GM23248 (cell line): ENCODE data around the gene CTSD. TPM values are rescaled to one million over a fixed set of nuclear protein-coding genes. Genes with fewer than 3 reads are reported as not detected.

ENCODE experiments used
- DNase-seq: peaks from one replicate; pipeline ENCODE4 v3.0.0-alpha.2; 2015
- H2AFZ ChIP-seq: fragments of 200-600 bp; sonication (generic); 2 replicates; pipeline ENCODE4 v1.6.1; 2016; ENCODE audit warnings: antibody characterized with exemption
- H3F3A ChIP-seq: fragments of 200-600 bp; sonication (generic); 2 replicates; pipeline ENCODE4 v1.6.1; 2016; ENCODE audit warnings: mild to moderate bottlenecking, antibody characterized with exemption, mixed run types; ENCODE audit not compliant: insufficient read depth
- H3K27ac ChIP-seq: fragments of 200-600 bp; sonication (generic); 2 replicates; pipeline ENCODE4 v1.5.1; 2016; ENCODE audit warnings: mild to moderate bottlenecking
- H3K27me3 ChIP-seq: fragments of 200-600 bp; sonication (generic); replicated peaks from 2 replicates; pipeline ENCODE4 v1.6.1; 2016; ENCODE audit warnings: mild to moderate bottlenecking; ENCODE audit not compliant: insufficient read depth
- H3K36me3 ChIP-seq: fragments of 200-600 bp; sonication (generic); 2 replicates; pipeline ENCODE4 v1.6.1; 2016; ENCODE audit warnings: low read depth, mild to moderate bottlenecking
- H3K4me1 ChIP-seq: fragments of 200-600 bp; sonication (generic); 2 replicates; pipeline ENCODE4 v1.6.1; 2016; ENCODE audit warnings: mild to moderate bottlenecking; ENCODE audit not compliant: insufficient read depth
- H3K4me2 ChIP-seq: fragments of 200-600 bp; sonication (generic); one replicate; pipeline ENCODE4 v1.6.1; 2016; ENCODE audit warnings: mild to moderate bottlenecking; ENCODE audit not compliant: unreplicated experiment
- H3K4me3 ChIP-seq: fragments of 200-600 bp; sonication (generic); 2 replicates; pipeline ENCODE4 v1.5.1; 2016; ENCODE audit warnings: mild to moderate bottlenecking
- H3K79me2 ChIP-seq: fragments of 200-600 bp; sonication (generic); 2 replicates; pipeline ENCODE4 v1.6.1; 2016; ENCODE audit warnings: mild to moderate bottlenecking; ENCODE audit not compliant: insufficient read depth
- H3K9ac ChIP-seq: fragments of 200-600 bp; sonication (generic); 2 replicates; pipeline ENCODE4 v1.6.1; 2016; ENCODE audit warnings: mild to moderate bottlenecking
- H3K9me2 ChIP-seq: fragments of 200-600 bp; sonication (generic); 2 replicates; pipeline ENCODE4 v1.6.1; 2016; ENCODE audit warnings: mixed run types, mild to moderate bottlenecking, moderate library complexity; ENCODE audit not compliant: insufficient read depth
- H3K9me3 ChIP-seq: fragments of 200-600 bp; sonication (generic); one replicate; pipeline ENCODE4 v1.6.1; 2017; ENCODE audit warnings: low read depth
- H4K20me1 ChIP-seq: fragments of 200-600 bp; sonication (generic); 2 replicates; pipeline ENCODE4 v1.6.0; 2016; ENCODE audit not compliant: insufficient read depth
- EZH2 ChIP-seq: fragments of 200-600 bp; sonication (generic); IDR thresholded peaks from 2 replicates; pipeline ENCODE4 v1.6.1; 2018; ENCODE audit warnings: antibody characterized with exemption, mild to moderate bottlenecking; ENCODE audit not compliant: insufficient read depth, poor library complexity, severe bottlenecking
- EZH2phosphoT487 ChIP-seq: fragments of 200-600 bp; sonication (generic); IDR thresholded peaks from 2 replicates; pipeline ENCODE4 v1.6.1; 2018; ENCODE audit warnings: antibody characterized with exemption, moderate library complexity, mild to moderate bottlenecking, low read depth; ENCODE audit not compliant: insufficient read depth
- whole genome bisulfite sequencing, 2 experiments: methylation state at CpG; one replicate each; pipeline ENCODE4 v1.1.6; 2015 to 2017; ENCODE audit warnings: low lambda C conversion rate in 2 of 2, low coverage in 1 of 2; ENCODE audit errors: missing lambda C conversion rate in 2 of 2; 5-methylcytosine and 5-hydroxymethylcytosine counted together
- in situ Hi-C: fragments of 300-500 bp; cut with MboI; formaldehyde crosslinking; loops from 2 replicates; pipeline ENCODE4 v1.15.0; 2020
- polyA plus RNA-seq: library from polyadenylated mRNA; unstranded; fragments of >200 nt; fragmentation: Nextera tagmentation; extraction: Ambion mirVana; gene quantifications from 2 replicates; pipeline ENCODE4 v1.2.1, GENCODE V29; 2016
- total RNA-seq: library from RNA; depleted of rRNA; stranded (reverse); fragments of >200 nt; shearing (Covaris generic); gene quantifications from 2 replicates; pipeline ENCODE4 v1.2.3, GENCODE V29; 2014

CTSD gene
- total and polyA plus RNA-seq, 2 experiments from 2014 or later: 305 to 321 TPM

GRCh38 chr11:1757861-1758610 is 5.7 kb downstream of the CTSD start:
- no peak overlapping the region for H3K4me2 ChIP-seq
- peaks cover 14% of the 10 kb centered on the region; the same call in 1 of the 2 replicates for H3K79me2 ChIP-seq
- TF ChIP-seq EZH2 (no peak), EZH2phosphoT487 (no peak)
- no peaks in the 10 kb centered on the region for H3K9me3 ChIP-seq
- no peak overlapping the region for H3K9ac ChIP-seq
- H3K4me3 ChIP-seq: no peak overlapping the region
- no peaks in the 10 kb centered on the region for H4K20me1 ChIP-seq
- in situ Hi-C loops: no loop called here
- peaks cover 11% of the 10 kb centered on the region for H3K4me1 ChIP-seq
- no peak for DNase-seq
- no peaks in the 10 kb centered on the region for H3K9me2 ChIP-seq
- no peaks in the 10 kb centered on the region for H3K27me3 ChIP-seq
- H2AFZ ChIP-seq: no peak overlapping the region
- H3K27ac ChIP-seq: no peak overlapping the region
- no peaks in the 10 kb centered on the region for H3K36me3 ChIP-seq
- 83 to 87% methylated on average over 10 to 17 of the region's 17 CpGs for WGBS, 2 experiments
- no peaks in the 10 kb centered on the region for H3F3A ChIP-seq

- H4K20me1 ChIP-seq: no peaks in the 10 kb centered on the region
- no peaks in the 10 kb centered on the region for H3K9me3 ChIP-seq
- peaks cover 3% of the 10 kb centered on the region for H3K4me1 ChIP-seq
- no peaks in the 10 kb centered on the region for H3F3A ChIP-seq
- no peak overlapping the region for H3K4me3 ChIP-seq
- no peak for DNase-seq
- no peaks in the 10 kb centered on the region for H3K36me3 ChIP-seq
- H2AFZ ChIP-seq: no peak overlapping the region
- no peaks in the 10 kb centered on the region for H3K9me2 ChIP-seq
- no peak overlapping the region for H3K9ac ChIP-seq
- TF ChIP-seq EZH2phosphoT487: no peak
- no peak for TF ChIP-seq EZH2
- no peak overlapping the region for H3K4me2 ChIP-seq
- no peaks in the 10 kb centered on the region for H3K27me3 ChIP-seq
- H3K79me2 ChIP-seq: 0 out of 2 replicates have a peak, but pooled peaks cover 4% of the 10 kb centered on the region
- in situ Hi-C loops: no loop called here
- H3K27ac ChIP-seq: no peak overlapping the region
- WGBS, 2 experiments: 95 to 96% methylated on average over 39 to 40 of the region's 41 CpGs
Measured at GRCh38 chr11:1756791-1757771, 6.6 kb downstream of the CTSD start.

GRCh38 chr11:1755692-1756561 is 7.8 kb downstream of the CTSD start:
- H4K20me1 ChIP-seq: no peaks in the 10 kb centered on the region
- DNase-seq: no peak
- no peaks in the 10 kb centered on the region for H3K27me3 ChIP-seq
- H3F3A ChIP-seq: no peaks in the 10 kb centered on the region
- H3K27ac ChIP-seq: no peak overlapping the region
- H2AFZ ChIP-seq: no peak overlapping the region
- H3K36me3 ChIP-seq: no peaks in the 10 kb centered on the region
- H3K4me3 ChIP-seq: no peak overlapping the region
- no peaks in the 10 kb centered on the region for H3K9me2 ChIP-seq
- no peak for TF ChIP-seq EZH2
- TF ChIP-seq EZH2phosphoT487: no peak
- no peak overlapping the region for H3K4me2 ChIP-seq
- H3K4me1 ChIP-seq: peaks cover 2% of the 10 kb centered on the region; the same call in 1 of the 2 replicates
- no peak overlapping the region for H3K9ac ChIP-seq
- WGBS, 2 experiments: 69 to 79% methylated on average over 14 to 16 of the region's 16 CpGs
- in situ Hi-C loops: no loop called here
- no peaks in the 10 kb centered on the region for H3K79me2 ChIP-seq
- H3K9me3 ChIP-seq: no peaks in the 10 kb centered on the region

- Histone ChIP-seq H3K27me3 (no peaks in the 10 kb centered on the region), H3K4me1 (peaks cover 8% of the 10 kb centered on the region), H3K36me3 (no peaks in the 10 kb centered on the region), H3K9me3 (no peaks in the 10 kb centered on the region), H4K20me1 (no peaks in the 10 kb centered on the region), H3K4me3 (no peak overlapping the region), H3K79me2 (no peaks in the 10 kb centered on the region), H3K9ac (no peak overlapping the region), H3F3A (peaks cover 3% of the 10 kb centered on the region; the same call in 1 of the 2 replicates), H2AFZ (no peak overlapping the region), H3K27ac (no peak overlapping the region), H3K4me2 (no peak overlapping the region), H3K9me2 (no peaks in the 10 kb centered on the region)
- TF ChIP-seq EZH2: no peak
- no peak for TF ChIP-seq EZH2phosphoT487
- DNase-seq: no peak
- in situ Hi-C loops: no loop called here
- WGBS, 2 experiments: 82 to 89% methylated on average over 9 of the region's 9 CpGs
Measured at GRCh38 chr11:1755344-1755691, 8.4 kb downstream of the CTSD start.
